MM.1S (cell line): ENCODE data around the gene BEND6.

Experiments used
- DNase-seq: peaks from one replicate; pipeline ENCODE4 v3.0.0-alpha.2; 2015
- H2AFZ ChIP-seq: fragments of 300-600 bp; sonication (generic); 2 replicates; pipeline ENCODE4 v1.6.0; 2016; ENCODE audit warnings: antibody characterized with exemption, low read length
- H3F3A ChIP-seq: fragments of 300-600 bp; sonication (generic); 2 replicates; pipeline ENCODE4 v1.6.1; 2016; ENCODE audit warnings: mild to moderate bottlenecking, antibody characterized with exemption, low read length, moderate library complexity, mixed read lengths; ENCODE audit not compliant: insufficient read depth
- H3K27ac ChIP-seq: fragments of 300-600 bp; sonication (generic); 2 replicates; pipeline ENCODE4 v1.5.1; 2016; ENCODE audit warnings: mild to moderate bottlenecking, low read length
- H3K27me3 ChIP-seq: fragments of 300-600 bp; sonication (generic); replicated peaks from 2 replicates; pipeline ENCODE4 v1.6.0; 2016; ENCODE audit warnings: low read length; ENCODE audit not compliant: insufficient read depth
- H3K36me3 ChIP-seq: fragments of 300-600 bp; sonication (generic); replicated peaks from 2 replicates; pipeline ENCODE4 v1.6.1; 2016; ENCODE audit warnings: mild to moderate bottlenecking, low read length, mixed read lengths; ENCODE audit not compliant: insufficient read depth
- H3K4me1 ChIP-seq: fragments of 300-600 bp; sonication (generic); 2 replicates; pipeline ENCODE4 v1.6.1; 2016; ENCODE audit warnings: low read length, mixed read lengths
- H3K4me2 ChIP-seq: fragments of 300-600 bp; sonication (generic); 2 replicates; pipeline ENCODE4 v1.6.0; 2016; ENCODE audit warnings: low read depth, low read length
- H3K4me3 ChIP-seq: fragments of 300-600 bp; sonication (generic); 2 replicates; pipeline ENCODE4 v1.5.1; 2016; ENCODE audit warnings: low read length, mixed read lengths
- H3K79me2 ChIP-seq: fragments of 300-600 bp; sonication (generic); 2 replicates; pipeline ENCODE4 v1.6.1; 2016; ENCODE audit warnings: mixed run types, low read length, mixed read lengths
- H3K9ac ChIP-seq: fragments of 300-600 bp; sonication (generic); 2 replicates; pipeline ENCODE4 v1.6.1; 2016; ENCODE audit warnings: low read length, mixed read lengths
- H3K9me2 ChIP-seq: fragments of 300-600 bp; sonication (generic); replicated peaks from 2 replicates; pipeline ENCODE4 v1.6.1; 2016; ENCODE audit warnings: mild to moderate bottlenecking, low read length, mixed read lengths; ENCODE audit not compliant: insufficient read depth
- H3K9me3 ChIP-seq: fragments of 300-600 bp; sonication (generic); replicated peaks from 2 replicates; pipeline ENCODE4 v1.6.1; 2016; ENCODE audit warnings: mild to moderate bottlenecking, low read length, mixed read lengths; ENCODE audit not compliant: insufficient read depth
- H4K20me1 ChIP-seq: fragments of 300-600 bp; sonication (generic); 2 replicates; pipeline ENCODE4 v1.6.1; 2016; ENCODE audit warnings: mild to moderate bottlenecking, low read length, moderate library complexity, mixed read lengths; ENCODE audit not compliant: insufficient read depth
- CTCF ChIP-seq: fragments of 300-600 bp; sonication (generic); IDR thresholded peaks from 2 replicates; pipeline ENCODE4 v1.5.1; 2016; ENCODE audit warnings: antibody characterized with exemption, low read length, mixed read lengths
- EZH2 ChIP-seq: fragments of 300-600 bp; sonication (generic); optimal IDR thresholded peaks from 2 replicates; pipeline ENCODE3; 2017; ENCODE audit warnings: low read depth, mild to moderate bottlenecking, antibody characterized with exemption, low read length, mixed read lengths
- EZH2phosphoT487 ChIP-seq: fragments of 300-600 bp; sonication (generic); IDR thresholded peaks from 2 replicates; pipeline ENCODE4 v1.6.1; 2018; ENCODE audit warnings: antibody characterized with exemption, low read length

BEND6 gene

GRCh38 chr6:56955171-56956155 lies 556 bp downstream of the BEND6 start:
- peak overlapping the region; percentile 83 for H2AFZ ChIP-seq
- no peaks in the 10 kb centered on the region for H3K36me3 ChIP-seq

GRCh38 chr6:56956491-56956890 lies 1.6 kb downstream of the BEND6 start:
- 0 out of 2 replicates have a peak overlapping the region, but pooled peaks have one; percentile 83 for H2AFZ ChIP-seq

More at GRCh38 chr6:56955171-56956155, 556 bp downstream of the BEND6 start:
- peak; percentile 90 for DNase-seq
- no peaks in the 10 kb centered on the region for H3K9me3 ChIP-seq
- H3K9ac ChIP-seq: peak overlapping the region; percentile 72
- peak overlapping the region; percentile 85 for H3K4me2 ChIP-seq
- H3K4me1 ChIP-seq: peaks cover 13% of the 10 kb centered on the region
- peak overlapping the region; percentile 83 for H3K4me3 ChIP-seq
- no peaks in the 10 kb centered on the region for H3K27me3 ChIP-seq
- no peaks in the 10 kb centered on the region for H3K9me2 ChIP-seq
- H4K20me1 ChIP-seq: no peaks in the 10 kb centered on the region
- H3K27ac ChIP-seq: peak overlapping the region; percentile 83
- H3F3A ChIP-seq: peaks cover 13% of the 10 kb centered on the region
- H3K79me2 ChIP-seq: peaks cover 6% of the 10 kb centered on the region
- TF ChIP-seq EZH2 (no peak), CTCF (peak; percentile 77)

GRCh38 chr6:56957856-56958255 lies 2.9 kb downstream of the BEND6 start:
- no peaks in the 10 kb centered on the region for H3K9me3 ChIP-seq
- DNase-seq: no peak
- no peaks in the 10 kb centered on the region for H3K27me3 ChIP-seq
- no peak overlapping the region for H3K4me3 ChIP-seq
- H2AFZ ChIP-seq: no peak overlapping the region
- H3K4me1 ChIP-seq: peaks cover 9% of the 10 kb centered on the region
- no peak overlapping the region for H3K27ac ChIP-seq
- no peak for TF ChIP-seq CTCF
- TF ChIP-seq EZH2phosphoT487: no peak
- no peak for TF ChIP-seq EZH2
- H3K4me2 ChIP-seq: no peak overlapping the region
- no peak overlapping the region for H3K9ac ChIP-seq
- H3K9me2 ChIP-seq: no peaks in the 10 kb centered on the region
- H3K36me3 ChIP-seq: no peaks in the 10 kb centered on the region
- H3F3A ChIP-seq: peaks cover 13% of the 10 kb centered on the region
- H4K20me1 ChIP-seq: no peaks in the 10 kb centered on the region
- peaks cover 3% of the 10 kb centered on the region for H3K79me2 ChIP-seq

More at GRCh38 chr6:56956491-56956890, 1.6 kb downstream of the BEND6 start:
- H3K4me1 ChIP-seq: peaks cover 13% of the 10 kb centered on the region
- no peaks in the 10 kb centered on the region for H3K36me3 ChIP-seq
- no peaks in the 10 kb centered on the region for H3K9me2 ChIP-seq
- H3K27ac ChIP-seq: peak overlapping the region; percentile 83; the same call in 1 of the 2 replicates
- H3K4me3 ChIP-seq: peak overlapping the region; percentile 83; the same call in 1 of the 2 replicates
- H3K79me2 ChIP-seq: peaks cover 6% of the 10 kb centered on the region
- H3K9ac ChIP-seq: no peak overlapping the region
- no peaks in the 10 kb centered on the region for H4K20me1 ChIP-seq
- peak overlapping the region; percentile 85 for H3K4me2 ChIP-seq
- H3K9me3 ChIP-seq: no peaks in the 10 kb centered on the region
- no peak for DNase-seq
- peaks cover 13% of the 10 kb centered on the region for H3F3A ChIP-seq
- TF ChIP-seq EZH2phosphoT487: no peak
- TF ChIP-seq CTCF: no peak
- no peak for TF ChIP-seq EZH2
- H3K27me3 ChIP-seq: no peaks in the 10 kb centered on the region
